ENCODE measurements around the gene UBL4A.
"Not testable (repeated sequence)": the region's sequence is repeated elsewhere in the genome, so short reads cannot be mapped to it uniquely, and the experiment has no call there.

The UBL4A gene

DNA sequence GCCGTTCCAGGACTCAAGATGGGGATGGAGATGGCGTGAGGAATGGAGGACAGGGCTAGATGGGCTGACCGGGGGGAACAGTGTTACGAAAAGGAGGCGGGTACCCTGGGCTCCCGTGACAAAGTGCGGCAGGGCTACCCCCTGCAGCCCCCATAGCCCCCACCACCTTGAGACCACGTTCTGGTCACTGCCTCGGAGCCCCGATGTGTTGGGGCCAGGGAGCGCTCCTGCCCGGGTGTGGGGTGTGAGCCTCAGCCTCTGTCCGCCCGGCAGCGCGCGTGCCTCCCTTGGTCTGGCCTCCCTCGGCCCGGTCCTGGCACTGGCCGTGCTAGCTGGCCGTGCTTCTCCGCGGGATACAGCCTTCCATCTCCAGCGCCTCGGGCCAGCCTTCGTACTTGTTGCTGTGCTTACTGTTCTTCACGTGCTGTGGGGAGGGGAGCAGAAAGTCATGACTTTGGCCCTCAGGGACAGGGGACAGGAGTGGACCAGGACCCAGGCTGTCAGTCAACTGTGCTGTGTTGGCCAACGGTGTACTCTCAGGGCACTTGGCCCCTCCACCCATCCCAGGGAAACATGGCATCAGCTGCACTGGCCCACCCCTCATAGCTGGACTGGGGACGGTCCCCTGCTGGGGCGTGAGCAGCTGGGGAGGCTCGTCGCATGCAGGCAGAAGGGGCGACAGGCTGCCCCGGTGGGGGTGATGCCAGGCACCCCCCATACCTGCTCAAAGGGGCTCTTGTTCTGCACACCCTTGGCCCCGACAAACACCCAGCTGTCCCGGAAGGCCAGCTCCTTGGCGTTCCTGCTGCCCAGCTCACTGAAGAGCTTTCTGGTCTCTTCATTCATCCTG is 20.3 kb upstream of the UBL4A start:
- TF ChIP-seq POLR2AphosphoS5 (IDR thresholded peaks at IDR 0.05; ENCODE audit: low read depth, low read length) (no peak), POLR2A (IDR thresholded peaks at IDR 0.05; ENCODE audit: low read depth, low read length) (no peak), TAF1 (IDR thresholded peaks at IDR 0.05; ENCODE audit: borderline replicate concordance, low read depth, low read length) (no peak)
- FAIRE-seq = no peak

DNA sequence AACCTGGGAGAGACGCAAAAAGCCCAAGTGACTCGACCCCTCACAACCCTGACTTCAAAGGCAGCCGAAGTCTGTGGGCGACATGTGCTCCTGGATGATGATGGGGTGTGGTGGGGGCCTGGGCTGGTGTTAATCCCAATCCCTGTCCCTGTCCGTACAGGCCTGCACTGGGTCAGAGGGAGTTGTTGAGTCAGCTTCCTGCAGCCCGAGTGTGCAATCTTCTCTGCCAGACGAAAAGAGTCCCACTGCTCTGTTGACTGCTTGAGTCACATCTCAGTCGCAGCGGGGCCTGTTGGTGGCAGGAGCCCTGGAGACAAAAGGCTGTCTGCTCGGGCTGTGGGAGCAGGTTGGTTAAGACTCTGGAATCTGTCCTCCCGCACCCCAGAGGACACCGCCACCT is 19.3 kb upstream of the UBL4A start:
- DNase-seq (ENCODE audit: insufficient read length) (no peak), FAIRE-seq (no peak)
- no peak for TF ChIP-seq POLR2AphosphoS5 (IDR thresholded peaks at IDR 0.05; ENCODE audit: low read depth, low read length)
- TF ChIP-seq POLR2A (IDR thresholded peaks at IDR 0.05; ENCODE audit: low read depth, low read length) = no peak
- no peak for TF ChIP-seq TAF1 (IDR thresholded peaks at IDR 0.05; ENCODE audit: borderline replicate concordance, low read depth, low read length)

More for the DNA sequence above, 20.3 kb upstream of the UBL4A start:
- DNase-seq (ENCODE audit: insufficient read length) = no peak

DNA sequence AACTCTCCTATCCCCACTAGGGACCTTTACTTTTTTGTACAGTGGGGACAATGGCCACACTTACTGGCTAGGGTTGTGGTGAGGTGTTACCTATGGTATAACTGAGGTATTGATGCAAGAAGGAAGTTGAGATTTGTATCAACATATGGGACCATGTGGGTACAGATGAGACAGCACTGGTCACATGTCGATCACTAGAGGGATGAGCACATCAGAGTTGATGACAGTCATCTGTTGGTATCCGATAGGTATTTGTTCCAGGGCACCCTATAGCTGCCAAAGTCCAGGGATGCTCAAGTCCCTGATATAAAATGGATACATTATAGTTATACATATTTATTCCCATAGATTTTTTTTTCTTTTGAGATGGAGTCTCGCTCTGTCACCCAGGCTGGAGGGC is 16.6 kb upstream of the UBL4A start:
- TF ChIP-seq TAF1 (IDR thresholded peaks at IDR 0.05; ENCODE audit: borderline replicate concordance, low read depth, low read length) (no peak), POLR2AphosphoS5 (IDR thresholded peaks at IDR 0.05; ENCODE audit: low read depth, low read length) (no peak), POLR2A (IDR thresholded peaks at IDR 0.05; ENCODE audit: low read depth, low read length) (no peak)

DNA sequence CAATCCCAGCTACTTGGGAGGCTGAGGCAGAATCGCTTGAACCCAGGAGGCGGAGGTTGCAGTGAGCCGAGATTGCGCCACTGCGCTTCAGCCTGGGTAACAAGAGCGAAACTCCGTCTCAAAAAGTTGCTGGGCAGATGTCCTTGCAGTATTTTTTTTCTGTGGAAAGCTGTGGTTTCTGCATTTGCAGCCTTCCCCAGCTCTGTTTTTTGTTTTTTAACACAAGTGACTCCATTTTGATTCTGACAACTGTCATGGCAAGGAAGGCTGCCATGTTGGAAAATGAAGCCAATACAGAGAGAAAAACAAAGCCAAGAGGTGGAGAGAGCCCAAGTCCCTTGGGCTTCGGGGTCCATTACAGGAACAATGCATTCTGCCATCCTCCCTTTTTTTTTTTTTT is 15.7 kb upstream of the UBL4A start:
- TF ChIP-seq POLR2AphosphoS5 (IDR thresholded peaks at IDR 0.05; ENCODE audit: low read depth, low read length) (no peak), POLR2A (IDR thresholded peaks at IDR 0.05; ENCODE audit: low read depth, low read length) (no peak), TAF1 (IDR thresholded peaks at IDR 0.05; ENCODE audit: borderline replicate concordance, low read depth, low read length) (no peak)
- FAIRE-seq (no peak), DNase-seq (ENCODE audit: insufficient read length) (no peak)

More for the DNA sequence above, 16.6 kb upstream of the UBL4A start:
- DNase-seq (ENCODE audit: insufficient read length) = no peak
- FAIRE-seq = no peak

DNA sequence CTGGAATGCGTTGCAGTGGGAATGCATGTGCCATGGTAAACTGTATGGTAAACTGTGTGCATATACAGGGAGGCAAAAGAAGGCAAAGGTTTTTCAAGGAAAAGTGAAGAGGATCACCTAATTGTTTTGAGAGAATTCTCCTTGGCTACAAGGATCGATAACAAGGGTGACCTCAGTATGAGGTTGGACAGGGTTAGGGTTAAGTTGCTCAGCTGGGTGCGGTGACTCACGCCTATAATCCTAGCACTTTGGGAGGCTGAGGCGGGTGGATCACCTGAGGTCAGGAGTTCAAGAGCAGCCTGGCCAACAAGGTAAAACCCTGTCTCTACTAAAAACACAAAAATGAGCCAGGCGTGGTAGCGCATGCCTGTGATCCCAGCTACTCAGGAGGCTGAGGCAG is 15.0 kb upstream of the UBL4A start:
- DNase-seq (ENCODE audit: insufficient read length); FAIRE-seq: not testable (repeated sequence)

DNA sequence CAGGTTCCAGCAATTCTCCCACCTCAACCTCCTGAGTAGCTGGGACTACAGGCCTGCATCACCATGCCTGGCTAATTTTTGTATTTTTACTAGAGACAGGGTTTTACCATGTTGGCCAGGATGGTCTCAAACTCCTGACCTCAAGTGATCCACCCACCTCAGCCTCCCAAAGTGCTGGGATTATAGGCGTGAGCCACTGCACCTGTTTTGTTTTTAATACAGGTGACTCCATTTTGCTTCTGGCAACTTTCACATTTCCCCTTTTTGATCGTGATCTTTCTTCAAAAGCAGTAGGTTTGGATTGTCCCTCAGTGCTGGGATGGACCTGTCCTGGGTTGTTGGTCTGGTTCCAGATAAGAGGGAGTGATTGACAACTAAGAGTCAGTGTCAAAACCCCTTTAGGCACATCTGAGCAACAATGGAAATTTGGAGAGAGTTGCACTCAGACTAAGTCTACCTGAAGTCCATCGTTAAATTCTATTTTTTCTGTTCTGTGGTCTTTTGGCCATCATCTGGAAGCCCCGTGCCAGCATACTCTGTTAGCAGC is 10.2 kb upstream of the UBL4A start:
- not testable (repeated sequence) for DNase-seq (ENCODE audit: insufficient read length)
- FAIRE-seq = peak; percentile 21

DNA sequence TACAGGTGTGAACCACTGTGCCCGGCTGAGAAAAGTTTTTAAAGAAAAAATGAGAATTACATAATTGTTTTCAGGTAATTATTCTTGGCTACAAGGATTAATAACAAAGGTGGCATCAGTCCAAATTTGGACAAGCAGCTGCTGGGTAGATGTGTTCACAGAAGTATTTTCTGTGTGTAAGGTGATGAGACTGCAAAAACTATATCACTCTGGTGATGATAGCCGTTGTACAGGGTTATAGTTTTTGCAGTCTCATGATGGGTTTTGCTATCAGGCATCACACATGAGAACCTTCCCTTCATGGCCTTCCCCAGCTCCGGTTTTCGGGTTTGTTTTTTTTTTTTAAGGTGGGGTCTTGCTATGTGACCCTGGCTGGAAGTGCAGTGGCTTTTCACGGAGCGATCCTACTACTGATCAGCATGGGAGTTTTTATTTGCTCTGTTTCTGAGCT is 9.1 kb upstream of the UBL4A start:
- FAIRE-seq (no peak), DNase-seq (ENCODE audit: insufficient read length) (no peak)
- no peak for TF ChIP-seq POLR2A (IDR thresholded peaks at IDR 0.05; ENCODE audit: low read depth, low read length)
- no peak for TF ChIP-seq POLR2AphosphoS5 (IDR thresholded peaks at IDR 0.05; ENCODE audit: low read depth, low read length)
- no peak for TF ChIP-seq TAF1 (IDR thresholded peaks at IDR 0.05; ENCODE audit: borderline replicate concordance, low read depth, low read length)

DNA sequence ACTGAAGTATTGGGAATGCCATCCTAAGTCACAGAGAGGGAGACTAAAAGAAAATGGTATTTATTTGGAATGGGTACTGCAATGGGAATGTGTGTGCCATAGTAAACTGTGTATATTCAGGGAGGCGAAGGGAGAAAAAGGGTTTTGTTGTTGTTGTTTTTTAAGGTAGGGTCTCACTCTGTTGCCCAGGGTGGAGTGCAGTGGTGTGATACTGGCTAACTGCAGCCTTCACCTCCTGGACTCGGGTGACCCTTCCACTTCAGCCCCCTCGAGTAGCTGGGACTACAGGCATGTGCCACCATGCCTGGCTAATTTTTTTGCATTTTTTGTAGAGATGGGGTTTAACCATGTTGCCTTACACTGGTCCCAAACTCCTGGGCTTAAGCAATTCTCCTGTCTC is 8.3 kb upstream of the UBL4A start:
- FAIRE-seq = no peak

DNA sequence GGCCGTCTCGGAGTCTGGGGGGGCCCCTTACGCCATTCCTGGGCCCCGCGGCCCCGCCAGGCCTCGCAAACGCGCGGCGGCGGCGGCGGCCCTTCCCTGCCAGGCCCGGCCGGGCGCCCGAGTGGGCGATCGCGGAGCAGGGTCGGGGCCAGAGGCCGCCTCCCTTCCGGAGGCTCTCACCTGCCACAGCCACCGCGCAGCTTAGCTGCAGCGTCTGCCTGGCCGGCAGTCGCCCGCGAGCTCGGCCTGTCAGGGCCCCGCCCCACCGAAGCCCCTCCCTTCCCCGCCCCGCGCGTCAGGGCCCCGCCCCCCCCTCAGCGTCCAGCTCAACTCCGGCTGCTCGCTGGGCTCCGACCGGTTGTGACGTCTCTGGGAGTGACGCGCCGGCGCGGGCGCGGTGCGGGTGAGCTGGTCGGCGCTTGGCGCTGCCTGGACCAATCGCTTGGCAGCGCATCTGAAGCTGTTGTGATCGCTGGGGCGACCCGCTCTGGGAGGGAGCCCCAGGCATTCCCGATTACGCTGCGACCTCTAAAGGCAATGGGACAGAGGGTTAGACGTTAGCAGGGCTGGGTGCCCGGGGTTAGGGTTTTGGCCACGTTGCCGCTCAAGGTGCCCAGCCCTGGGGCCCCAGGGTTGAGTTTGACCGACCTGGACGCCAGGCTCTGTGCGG is 4.1 kb upstream of the UBL4A start, which contains the start of gene SLC10A3:
TSS of gene SLC10A3 (minus strand) at position 216 of the 670 bp plus-strand sequence. CDS start 1,689 bp downstream, outside the sequence.
- peak; percentile 87 for FAIRE-seq
- peak; percentile 89 for TF ChIP-seq POLR2A (IDR thresholded peaks at IDR 0.05; ENCODE audit: low read depth, low read length)
- peak; percentile 65; the same call in 1 of the 2 replicates for TF ChIP-seq POLR2AphosphoS5 (IDR thresholded peaks at IDR 0.05; ENCODE audit: low read depth, low read length)
- peak; percentile 87 for TF ChIP-seq TAF1 (IDR thresholded peaks at IDR 0.05; ENCODE audit: borderline replicate concordance, low read depth, low read length)

More for the DNA sequence above, 8.3 kb upstream of the UBL4A start:
- no peak for DNase-seq (ENCODE audit: insufficient read length)
- no peak for TF ChIP-seq TAF1 (IDR thresholded peaks at IDR 0.05; ENCODE audit: borderline replicate concordance, low read depth, low read length)
- no peak for TF ChIP-seq POLR2AphosphoS5 (IDR thresholded peaks at IDR 0.05; ENCODE audit: low read depth, low read length)
- no peak for TF ChIP-seq POLR2A (IDR thresholded peaks at IDR 0.05; ENCODE audit: low read depth, low read length)

DNA sequence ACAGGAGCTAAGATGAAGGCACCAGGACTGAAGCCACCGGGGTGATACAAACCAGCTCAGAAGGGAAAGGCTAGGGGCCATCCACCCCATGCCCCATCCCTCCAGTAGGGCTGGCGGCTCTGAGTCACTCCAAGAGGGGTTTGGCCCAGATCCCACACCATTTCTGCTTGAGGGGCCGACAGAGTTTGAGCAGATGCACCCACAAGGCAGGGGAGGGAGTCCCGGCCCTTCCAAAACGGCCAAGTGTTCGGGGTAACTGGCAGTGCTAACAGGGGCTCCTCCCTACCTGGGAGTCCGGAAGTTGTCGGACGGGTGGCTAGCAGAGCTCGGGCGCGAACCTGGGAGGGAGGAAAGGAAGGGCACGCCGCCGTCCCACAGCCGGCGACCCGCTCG is 3.6 kb upstream of the UBL4A start:
- TF ChIP-seq POLR2AphosphoS5 (IDR thresholded peaks at IDR 0.05; ENCODE audit: low read depth, low read length) = no peak
- no peak for TF ChIP-seq TAF1 (IDR thresholded peaks at IDR 0.05; ENCODE audit: borderline replicate concordance, low read depth, low read length)
- TF ChIP-seq POLR2A (IDR thresholded peaks at IDR 0.05; ENCODE audit: low read depth, low read length) = no peak
- FAIRE-seq (no peak), DNase-seq (ENCODE audit: insufficient read length) (no peak)

More for the DNA sequence above, 4.1 kb upstream of the UBL4A start, which contains the start of gene SLC10A3:
- peak; percentile 85 for DNase-seq (ENCODE audit: insufficient read length)

DNA sequence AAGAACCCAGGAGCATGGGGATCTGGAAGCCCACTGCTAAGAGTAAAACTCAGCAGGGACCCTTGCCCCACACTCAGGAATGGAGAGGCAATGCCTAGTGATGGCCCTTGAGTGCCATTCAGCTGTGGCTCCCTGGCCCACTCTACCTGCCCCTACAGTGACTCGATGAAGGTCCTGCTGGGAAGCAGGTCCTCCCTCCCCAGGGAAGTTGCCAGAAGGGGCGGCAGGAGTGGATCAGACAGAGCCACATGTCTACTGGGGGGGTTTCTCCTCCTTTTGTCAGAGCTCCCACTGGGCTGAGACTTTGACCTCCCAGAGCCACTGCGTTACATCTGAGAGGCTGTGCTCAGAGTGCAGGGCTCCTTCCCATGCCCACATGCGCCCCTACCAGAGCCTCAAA is 2.8 kb upstream of the UBL4A start:
- DNase-seq (ENCODE audit: insufficient read length) (no peak), FAIRE-seq (no peak)
- TF ChIP-seq POLR2A (IDR thresholded peaks at IDR 0.05; ENCODE audit: low read depth, low read length) (no peak), TAF1 (IDR thresholded peaks at IDR 0.05; ENCODE audit: borderline replicate concordance, low read depth, low read length) (no peak), POLR2AphosphoS5 (IDR thresholded peaks at IDR 0.05; ENCODE audit: low read depth, low read length) (no peak)

Data from GM12892 (cell line).